Stimulated activated CD8-positive, alpha-beta memory T cell treated with anti-CD3 and anti-CD28 coated beads, Interleukin-7, amount 100 ng/mL, for 24 hours (primary cell): ENCODE measurements around the gene KRTAP10-6.
"Not testable (repeated sequence)": the region's sequence is repeated elsewhere in the genome, so short reads cannot be mapped to it uniquely, and the experiment has no call there.

ENCODE experiments used
- DNase-seq: peaks from one replicate; pipeline ENCODE4 v3.0.0-alpha.2; 2020; ENCODE audit warnings: low read depth

Gene KRTAP10-6

DNA sequence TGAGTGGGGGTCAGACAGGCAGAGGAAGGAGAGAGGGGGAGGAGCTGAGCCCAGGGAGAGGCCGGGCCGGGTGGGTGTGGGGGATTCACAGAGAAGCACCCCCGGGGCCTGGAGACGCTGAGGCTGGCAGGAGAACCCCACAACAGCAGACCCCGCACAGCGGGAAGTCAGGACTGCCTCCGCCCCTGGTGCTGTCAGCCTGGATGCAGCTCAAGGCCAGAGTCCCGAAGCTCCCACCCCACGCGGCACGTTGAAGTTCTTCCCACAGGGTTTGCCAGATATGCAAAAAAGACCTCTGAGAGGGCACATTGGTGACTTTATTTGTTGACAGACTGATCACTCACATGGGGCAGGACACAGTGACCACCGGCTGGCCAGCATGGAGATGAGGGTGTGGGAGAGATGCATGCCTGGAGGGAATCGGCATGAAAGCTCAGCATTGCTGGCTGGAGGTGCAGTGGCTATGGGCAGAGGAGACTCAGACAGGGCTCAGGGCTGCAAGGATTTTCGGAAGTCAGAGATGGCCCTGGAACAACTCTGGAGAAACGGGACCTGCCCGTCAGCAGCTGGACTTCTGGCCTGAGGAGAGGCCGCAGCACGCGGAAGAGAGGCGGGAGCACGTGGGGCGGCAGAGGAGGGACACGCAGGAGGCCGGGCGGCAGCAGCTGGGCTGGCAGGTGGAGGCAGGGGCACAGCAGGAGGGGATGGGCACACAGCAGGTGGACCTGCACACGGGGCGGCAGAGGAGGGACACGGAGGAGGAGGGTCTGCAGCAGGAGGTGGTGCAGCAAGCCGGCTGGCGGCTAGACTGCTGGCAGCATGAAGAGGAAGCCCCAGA lies 34.6 kb downstream of the KRTAP10-6 start:
- DNase-seq = no peak

DNA sequence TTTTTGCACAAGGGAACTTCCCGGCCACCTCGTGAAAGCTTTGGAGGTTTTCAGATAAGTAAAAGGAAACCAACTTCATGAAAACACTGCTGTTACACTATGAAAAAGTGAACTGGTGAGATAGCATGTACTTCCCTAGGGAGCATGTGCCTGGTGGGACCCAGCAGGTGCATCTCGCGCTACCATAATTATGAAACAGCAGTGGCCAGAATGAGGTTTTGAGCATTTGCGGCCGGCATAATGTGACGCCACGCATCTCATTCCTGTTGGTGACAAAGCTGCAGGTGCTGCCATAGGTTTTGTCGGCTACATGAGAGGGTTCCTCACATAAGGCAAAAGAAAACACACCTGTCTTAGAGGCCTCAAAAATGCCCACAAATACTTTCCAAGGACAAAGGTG lies 35.4 kb downstream of the KRTAP10-6 start:
- DNase-seq = no peak

DNA sequence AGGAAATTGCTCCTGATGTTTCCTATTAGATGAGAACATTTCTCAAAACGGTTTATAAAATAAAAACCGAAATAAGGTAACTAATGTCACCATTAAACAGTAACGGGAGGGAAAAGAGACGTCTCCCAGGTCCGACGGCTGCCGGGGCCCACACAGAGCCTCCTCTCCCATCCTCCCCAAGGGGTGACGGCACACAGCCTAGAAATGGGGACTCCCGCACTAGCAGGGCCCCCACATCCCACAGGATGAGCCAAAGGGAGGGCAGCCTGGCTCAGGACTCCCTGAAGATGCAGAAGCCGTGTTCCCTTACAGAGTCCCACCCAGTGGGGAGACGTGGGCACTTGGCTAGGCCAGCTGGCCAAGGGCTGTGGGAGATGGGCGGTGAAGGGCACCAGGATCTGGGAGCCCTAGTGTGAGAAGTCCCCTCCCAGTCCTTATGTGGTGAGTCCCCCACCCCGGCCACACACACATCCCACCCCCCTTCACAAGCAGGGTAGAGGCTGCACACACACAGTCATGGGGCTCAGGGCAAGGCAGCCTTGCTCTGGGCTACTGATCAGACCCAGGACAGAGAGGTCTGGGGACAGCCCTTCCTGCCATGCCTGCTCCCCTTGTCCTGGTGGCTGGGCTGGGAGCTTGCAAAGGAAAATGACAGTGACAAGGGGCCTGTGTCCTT lies 37.0 kb downstream of the KRTAP10-6 start:
- no peak for DNase-seq

DNA sequence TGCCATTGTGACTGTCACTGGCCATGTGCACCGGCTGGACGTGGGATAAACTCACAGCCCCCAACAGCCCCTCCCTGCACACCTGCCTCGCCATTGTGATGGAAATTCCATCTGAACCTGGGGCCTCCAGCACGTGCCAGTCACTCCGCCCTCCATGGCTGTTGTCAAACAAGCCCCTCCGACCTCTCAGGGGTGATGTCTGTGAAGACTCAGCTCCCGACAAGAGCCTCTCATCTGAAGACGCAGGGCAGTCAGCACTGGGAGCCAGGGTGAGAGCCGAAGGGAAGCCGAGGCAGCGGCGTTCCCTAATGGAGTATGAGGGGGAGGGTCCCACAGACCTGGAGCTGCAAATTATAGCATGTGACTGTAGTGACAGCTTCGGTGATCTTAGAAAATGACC lies 39.6 kb downstream of the KRTAP10-6 start:
- no peak for DNase-seq

DNA sequence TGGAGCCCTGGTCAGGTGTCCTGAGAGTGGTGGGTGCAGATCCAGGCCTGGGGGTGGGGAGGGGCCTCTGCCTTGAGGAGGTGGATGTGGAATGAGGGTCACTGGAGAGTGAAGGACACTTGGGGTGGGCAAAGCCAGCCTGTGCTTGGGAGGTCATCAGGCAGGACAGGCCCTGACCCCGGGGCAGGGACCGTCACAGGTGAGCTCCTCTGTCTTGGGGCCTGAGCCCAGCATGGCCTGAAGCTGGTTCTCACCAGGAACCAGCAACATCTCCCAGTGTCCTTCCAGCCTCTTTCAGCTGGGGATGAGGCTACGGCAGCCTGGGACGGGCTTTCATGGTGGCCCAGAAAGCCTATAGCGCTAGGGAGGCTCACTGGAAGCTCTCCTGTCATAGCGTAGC lies 40.2 kb downstream of the KRTAP10-6 start:
- DNase-seq = no peak

DNA sequence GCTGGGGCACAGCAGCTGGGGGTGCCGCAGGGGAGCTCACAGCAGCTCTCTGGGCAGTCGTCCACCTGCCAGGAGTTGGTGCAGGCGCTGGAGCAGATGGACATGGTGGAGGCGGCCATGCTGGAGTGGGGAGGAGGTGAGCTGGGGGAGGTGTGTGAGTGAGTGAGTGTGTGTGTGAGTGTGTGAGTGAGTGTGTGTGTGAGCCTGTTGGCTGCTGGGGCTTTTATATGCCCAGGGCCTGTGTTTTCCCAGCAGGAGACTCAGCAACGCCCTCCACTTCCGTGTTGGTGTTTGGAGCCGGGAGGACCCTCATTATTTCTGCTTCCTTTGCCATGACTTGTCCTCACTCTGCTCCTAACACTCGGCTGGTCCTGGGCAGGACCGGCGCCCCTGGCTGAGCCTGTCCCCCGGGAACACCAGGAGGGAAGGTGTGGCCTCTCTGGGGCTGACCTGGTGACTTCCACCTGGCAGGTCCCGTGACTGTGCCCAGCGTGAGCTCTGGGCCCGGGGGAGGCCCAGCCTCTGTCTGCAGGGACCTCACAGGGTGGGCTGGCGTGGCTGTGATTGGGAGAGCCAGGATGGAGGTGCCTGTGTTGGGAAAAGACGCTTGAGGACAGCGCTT lies 40.9 kb downstream of the KRTAP10-6 start, which contains the start of gene KRTAP10-2:
TSS of gene KRTAP10-2 (minus strand) at position 166 of the 622 bp plus-strand sequence. CDS start at position 119, 47 bp downstream.
- no peak for DNase-seq

GRCh38 chr21:44550807-44551206 lies 41.5 kb downstream of the KRTAP10-6 start:
- no peak for DNase-seq

DNA sequence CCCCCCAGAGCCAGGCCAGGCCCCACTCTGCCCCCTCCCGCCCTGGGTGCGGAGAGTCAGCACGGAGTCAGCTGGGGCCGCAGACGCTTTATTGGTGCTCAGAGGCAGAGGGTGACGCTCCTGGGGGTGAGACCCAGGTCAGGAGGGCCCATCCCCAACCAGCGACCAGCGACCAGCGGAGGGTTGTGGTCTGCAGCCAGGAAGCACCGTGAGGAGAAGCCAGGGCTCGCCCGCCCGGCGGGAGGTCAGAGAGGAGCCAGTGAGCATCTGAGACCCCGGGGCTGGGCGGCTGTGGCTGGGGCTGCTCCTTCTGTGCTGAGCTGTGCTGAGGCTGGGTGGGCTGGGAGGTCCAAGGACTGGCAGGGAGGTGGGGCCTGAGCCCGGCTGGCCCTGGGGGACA lies 42.0 kb downstream of the KRTAP10-6 start:
- not testable (repeated sequence) for DNase-seq

DNA sequence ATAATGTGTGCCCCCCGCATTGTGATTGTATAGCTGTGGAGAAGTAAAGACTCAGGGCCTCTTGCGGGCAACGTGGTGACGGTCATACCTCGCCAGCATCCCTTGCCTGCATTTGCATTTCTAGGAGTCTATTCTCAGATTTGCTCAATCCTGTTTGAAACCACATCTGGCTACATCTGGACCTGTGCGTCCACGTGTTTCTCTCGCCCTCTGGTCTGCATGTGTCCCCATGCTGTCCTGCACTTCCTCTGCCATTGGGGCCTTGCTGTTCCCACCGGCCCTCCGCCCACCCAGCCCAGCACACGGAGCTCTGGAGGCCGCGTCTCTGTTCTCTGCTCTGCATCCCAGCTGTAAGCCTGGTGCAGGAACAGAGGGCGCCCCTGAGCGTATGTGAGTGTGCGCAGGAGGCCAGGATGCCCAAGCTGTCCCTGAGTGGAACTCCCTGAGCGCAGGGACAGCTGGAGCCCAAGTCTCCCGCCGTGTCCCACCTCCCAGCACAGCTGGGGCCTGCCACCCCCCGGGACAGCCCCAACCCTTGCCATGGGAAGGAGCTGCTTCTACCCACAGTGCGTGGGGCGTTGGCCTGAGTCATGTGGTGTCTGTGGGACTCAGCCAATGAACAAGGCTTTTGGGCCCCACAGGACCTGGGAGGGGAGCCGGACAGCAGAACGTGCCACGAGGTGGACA lies 42.6 kb downstream of the KRTAP10-6 start:
- no peak for DNase-seq

- DNase-seq = no peak
Measured at GRCh38 chr21:44548922-44549321, 43.4 kb downstream of the KRTAP10-6 start.

DNA sequence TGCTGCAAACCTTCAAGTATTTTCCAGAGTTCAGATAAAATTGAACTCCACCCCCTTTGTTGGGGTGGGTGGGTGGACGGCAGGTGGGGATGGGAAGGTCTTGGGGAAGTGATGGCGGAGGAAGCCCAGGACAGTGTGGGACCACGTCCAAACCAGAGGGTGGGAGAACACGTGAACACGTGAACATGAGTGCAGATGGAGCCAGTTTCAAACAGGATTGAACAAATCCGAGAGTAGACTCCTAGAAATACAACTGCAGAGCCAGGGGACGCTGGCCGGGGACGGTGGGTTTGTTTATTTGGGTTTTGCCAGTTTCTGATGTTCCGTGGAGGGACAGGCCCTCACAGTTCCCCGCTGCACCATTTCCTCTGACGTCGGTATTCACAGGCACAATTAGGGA lies 43.9 kb downstream of the KRTAP10-6 start:
- no peak for DNase-seq

DNA sequence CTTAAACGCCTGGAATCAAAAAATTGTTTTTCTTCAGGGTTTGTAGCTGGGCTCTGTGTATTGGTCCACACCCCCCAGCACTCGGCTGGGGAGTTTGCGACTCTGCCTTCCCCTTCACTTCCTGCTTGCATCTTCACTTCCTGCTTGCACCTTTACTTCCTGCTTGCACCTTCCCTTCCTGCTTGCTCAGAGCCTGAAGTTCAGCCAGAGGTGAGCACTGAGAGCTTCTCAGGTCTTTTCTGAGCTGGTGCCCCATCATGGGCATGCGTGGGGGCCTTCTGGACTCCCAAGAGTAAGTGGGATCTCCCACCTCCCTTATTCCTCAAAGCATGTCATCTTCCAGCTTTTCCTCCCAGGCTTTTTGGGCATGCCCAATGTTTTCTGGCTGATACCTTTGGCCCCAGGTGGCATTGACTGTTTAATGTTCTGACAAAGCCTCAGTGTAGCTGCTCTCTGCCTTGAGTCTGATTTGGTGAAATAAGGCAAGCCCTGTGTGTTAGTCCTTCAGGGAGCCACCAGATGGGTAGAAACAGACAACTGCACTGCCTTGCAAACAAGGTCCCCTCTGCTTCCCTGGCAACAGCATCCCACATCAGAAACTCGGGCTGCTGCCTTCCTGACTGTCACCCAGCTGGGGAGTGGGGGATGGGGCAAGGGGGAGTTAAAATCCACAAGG lies 44.5 kb downstream of the KRTAP10-6 start:
- no peak for DNase-seq

GRCh38 chr21:44544566-44544965 lies 47.7 kb downstream of the KRTAP10-6 start:
- DNase-seq = no peak

DNA sequence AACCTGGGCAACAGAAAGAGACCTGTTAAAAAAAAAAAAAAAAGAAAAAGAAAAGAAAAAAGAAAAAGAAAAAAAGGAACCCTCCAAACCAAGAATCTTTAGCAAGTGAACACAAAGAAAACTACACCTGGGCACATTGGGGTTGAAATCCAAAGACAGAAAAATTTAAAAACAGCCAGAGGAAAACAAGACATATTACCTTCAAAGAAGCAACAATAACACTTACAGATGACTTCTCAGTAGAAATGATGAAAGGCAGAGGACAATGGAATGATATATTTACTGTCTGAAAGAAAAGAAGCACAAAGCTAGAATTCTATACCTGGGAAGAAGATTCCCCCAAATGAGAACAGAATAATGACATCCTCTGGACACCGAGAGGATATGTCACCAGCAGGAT lies 49.6 kb downstream of the KRTAP10-6 start:
- no peak for DNase-seq
